Neural progenitor cell (in vitro differentiated cells): ENCODE data around the gene SRSF8. TPM values are rescaled to one million over a fixed set of nuclear protein-coding genes. Genes with fewer than 3 reads are reported as not detected.

ENCODE experiments used
- DNase-seq: peaks from one replicate; pipeline ENCODE4 v3.0.0-alpha.2; 2016; ENCODE audit warnings: low spot score
- H2AFZ ChIP-seq: fragments of 200-600 bp; sonication (generic); replicated peaks from 2 replicates; pipeline ENCODE4 v1.6.1; 2016; ENCODE audit warnings: antibody characterized with exemption
- H3F3A ChIP-seq: fragments of 200-600 bp; sonication (generic); 2 replicates; pipeline ENCODE4 v1.6.1; 2016; ENCODE audit warnings: antibody characterized with exemption, low read depth
- H3K27ac ChIP-seq: fragments of 200-600 bp; sonication (generic); 2 replicates; pipeline ENCODE4 v1.5.1; 2016; ENCODE audit warnings: mild to moderate bottlenecking
- H3K27me3 ChIP-seq: fragments of 200-600 bp; sonication (generic); 2 replicates; pipeline ENCODE4 v1.6.1; 2016; ENCODE audit warnings: mild to moderate bottlenecking, moderate library complexity
- H3K36me3 ChIP-seq: fragments of 200-600 bp; sonication (generic); 2 replicates; pipeline ENCODE4 v1.5.1; 2016
- H3K4me1 ChIP-seq: fragments of 200-600 bp; sonication (generic); 2 replicates; pipeline ENCODE4 v1.6.1; 2016; ENCODE audit warnings: mixed run types
- H3K4me2 ChIP-seq: fragments of 200-600 bp; sonication (generic); 2 replicates; pipeline ENCODE4 v1.6.1; 2016
- H3K4me3 ChIP-seq: fragments of 200-600 bp; sonication (generic); 2 replicates; pipeline ENCODE4 v1.5.1; 2016
- H3K79me2 ChIP-seq: fragments of 200-600 bp; sonication (generic); 2 replicates; pipeline ENCODE4 v1.6.1; 2016; ENCODE audit warnings: low read depth
- H3K9ac ChIP-seq: fragments of 200-600 bp; sonication (generic); 2 replicates; pipeline ENCODE4 v1.6.1; 2016
- H3K9me3 ChIP-seq: fragments of 200-600 bp; sonication (generic); 2 replicates; pipeline ENCODE4 v1.5.1; 2016; ENCODE audit warnings: low read depth
- H4K20me1 ChIP-seq: fragments of 200-600 bp; sonication (generic); 2 replicates; pipeline ENCODE4 v1.6.1; 2016; ENCODE audit warnings: low read depth
- H3K27ac Mint-ChIP-seq: 3 replicates; pipeline ENCODE4 v1.8.0; 2021; ENCODE audit warnings: mixed read lengths
- H3K27me3 Mint-ChIP-seq: 2 replicates; pipeline ENCODE4 v1.8.0; 2022; ENCODE audit warnings: low read depth, mild to moderate bottlenecking, inconsistent platforms, moderate library complexity, mixed read lengths; ENCODE audit not compliant: insufficient read depth
- H3K36me3 Mint-ChIP-seq: 3 replicates; pipeline ENCODE4 v1.8.0; 2021; ENCODE audit warnings: mixed read lengths
- H3K4me1 Mint-ChIP-seq: 3 replicates; pipeline ENCODE4 v1.8.0; 2021; ENCODE audit warnings: mixed read lengths
- H3K4me3 Mint-ChIP-seq: 3 replicates; pipeline ENCODE4 v1.8.0; 2021; ENCODE audit warnings: mild to moderate bottlenecking, moderate library complexity, mixed read lengths
- H3K9me3 Mint-ChIP-seq: 3 replicates; pipeline ENCODE4 v1.8.0; 2020; ENCODE audit warnings: mixed read lengths
- EZH2 ChIP-seq: fragments of 200-600 bp; sonication (generic); IDR thresholded peaks from 2 replicates; pipeline ENCODE4 v1.6.1; 2017; ENCODE audit warnings: antibody characterized with exemption, mild to moderate bottlenecking, moderate library complexity
- EZH2phosphoT487 ChIP-seq: fragments of 200-600 bp; sonication (generic); IDR thresholded peaks from 2 replicates; pipeline ENCODE4 v1.6.1; 2017; ENCODE audit warnings: antibody characterized with exemption
- total RNA-seq: library from RNA; depleted of rRNA; stranded (reverse); fragments of >200 nt; gene quantifications from 2 replicates; pipeline ENCODE4 v1.2.3, GENCODE V29; 2015; ENCODE audit warnings: low replicate concordance
- TF ChIP-seq, protein P1 (sequence below): fragments of 200-600 bp; sonication (generic); IDR thresholded peaks from 2 replicates; pipeline ENCODE4 v1.5.1; 2017; ENCODE audit warnings: antibody characterized with exemption, mild to moderate bottlenecking

SRSF8 gene
- total RNA-seq, 1 donor from 2014 or later, result 17.6 TPM

GRCh38 chr11:95072948-95073347 is 6.2 kb downstream of the SRSF8 start:
- Mint-ChIP-seq H3K36me3 (peaks cover 10% of the 10 kb centered on the region), H3K27me3 (peaks cover 2% of the 10 kb centered on the region), H3K4me1 (peaks cover 12% of the 10 kb centered on the region), H3K9me3 (no peaks in the 10 kb centered on the region), H3K27ac (no peak overlapping the region), H3K4me3 (no peak overlapping the region)
- Histone ChIP-seq H3K27me3 (no peaks in the 10 kb centered on the region), H3K27ac (no peak overlapping the region), H2AFZ (no peak overlapping the region), H4K20me1 (no peaks in the 10 kb centered on the region), H3K9ac (no peak overlapping the region), H3K79me2 (peaks cover 12% of the 10 kb centered on the region), H3K36me3 (peaks cover 9% of the 10 kb centered on the region), H3K4me2 (no peak overlapping the region), H3K4me1 (peaks cover 13% of the 10 kb centered on the region), H3F3A (peaks cover 8% of the 10 kb centered on the region), H3K9me3 (no peaks in the 10 kb centered on the region), H3K4me3 (no peak overlapping the region)
- TF ChIP-seq, protein P1, sequence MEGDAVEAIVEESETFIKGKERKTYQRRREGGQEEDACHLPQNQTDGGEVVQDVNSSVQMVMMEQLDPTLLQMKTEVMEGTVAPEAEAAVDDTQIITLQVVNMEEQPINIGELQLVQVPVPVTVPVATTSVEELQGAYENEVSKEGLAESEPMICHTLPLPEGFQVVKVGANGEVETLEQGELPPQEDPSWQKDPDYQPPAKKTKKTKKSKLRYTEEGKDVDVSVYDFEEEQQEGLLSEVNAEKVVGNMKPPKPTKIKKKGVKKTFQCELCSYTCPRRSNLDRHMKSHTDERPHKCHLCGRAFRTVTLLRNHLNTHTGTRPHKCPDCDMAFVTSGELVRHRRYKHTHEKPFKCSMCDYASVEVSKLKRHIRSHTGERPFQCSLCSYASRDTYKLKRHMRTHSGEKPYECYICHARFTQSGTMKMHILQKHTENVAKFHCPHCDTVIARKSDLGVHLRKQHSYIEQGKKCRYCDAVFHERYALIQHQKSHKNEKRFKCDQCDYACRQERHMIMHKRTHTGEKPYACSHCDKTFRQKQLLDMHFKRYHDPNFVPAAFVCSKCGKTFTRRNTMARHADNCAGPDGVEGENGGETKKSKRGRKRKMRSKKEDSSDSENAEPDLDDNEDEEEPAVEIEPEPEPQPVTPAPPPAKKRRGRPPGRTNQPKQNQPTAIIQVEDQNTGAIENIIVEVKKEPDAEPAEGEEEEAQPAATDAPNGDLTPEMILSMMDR, result no peak
- TF ChIP-seq EZH2, result no peak
- no peak for TF ChIP-seq EZH2phosphoT487
- no peak for DNase-seq

DNA sequence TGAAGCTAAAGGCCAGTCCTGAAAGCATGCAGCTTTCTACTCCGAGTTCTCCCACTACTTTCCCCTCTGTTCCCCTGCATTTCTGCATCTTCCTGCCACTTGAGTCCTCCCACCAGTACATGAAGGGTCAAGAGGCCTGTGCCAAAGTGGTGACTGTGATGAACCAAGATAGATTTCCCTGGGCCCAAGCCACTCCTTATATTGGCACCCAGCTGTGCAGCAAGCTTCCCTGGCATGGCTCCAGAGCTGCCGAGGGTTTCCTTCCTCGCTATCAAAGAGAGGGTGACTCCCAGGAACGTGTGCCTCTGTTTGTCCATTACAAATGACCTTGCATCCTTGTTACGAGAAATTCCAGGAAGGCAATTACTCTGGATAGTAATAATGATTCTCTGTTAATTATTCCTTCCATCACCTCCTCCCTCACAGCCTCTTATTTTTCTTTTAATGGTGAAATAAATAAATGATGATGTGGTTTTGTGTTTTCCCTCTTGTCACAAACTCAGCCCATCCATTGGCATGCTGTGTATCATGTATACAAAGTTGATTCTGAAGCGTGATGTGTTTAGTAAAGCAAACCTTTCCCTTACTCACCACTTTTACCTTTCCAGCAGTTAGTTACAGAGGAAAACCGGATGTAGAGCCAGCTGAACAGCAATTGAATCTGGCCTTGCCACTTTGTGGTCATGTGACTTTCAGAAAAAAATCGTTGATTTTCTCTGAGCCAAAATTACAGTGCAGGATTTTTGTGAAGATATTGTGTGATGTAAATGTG is 8.3 kb downstream of the SRSF8 start:
- Histone ChIP-seq H3K9me3 (no peaks in the 10 kb centered on the region), H3K4me3 (no peak overlapping the region), H3K27me3 (no peaks in the 10 kb centered on the region), H3K4me1 (no peaks in the 10 kb centered on the region), H3K79me2 (no peaks in the 10 kb centered on the region), H3K4me2 (no peak overlapping the region), H3K9ac (no peak overlapping the region), H3K27ac (no peak overlapping the region), H4K20me1 (no peaks in the 10 kb centered on the region), H2AFZ (no peak overlapping the region), H3K36me3 (peaks cover 9% of the 10 kb centered on the region), H3F3A (no peaks in the 10 kb centered on the region)
- H3K9me3 Mint-ChIP-seq, result no peaks in the 10 kb centered on the region
- DNase-seq, result no peak
- no peak overlapping the region for H3K4me3 Mint-ChIP-seq
- peaks cover 2% of the 10 kb centered on the region for H3K27me3 Mint-ChIP-seq
- TF ChIP-seq, protein P1, result no peak
- TF ChIP-seq EZH2phosphoT487 (no peak), EZH2 (no peak)
- peaks cover 3% of the 10 kb centered on the region for H3K4me1 Mint-ChIP-seq
- H3K27ac Mint-ChIP-seq, result no peak overlapping the region
- H3K36me3 Mint-ChIP-seq, result peaks cover 8% of the 10 kb centered on the region

DNA sequence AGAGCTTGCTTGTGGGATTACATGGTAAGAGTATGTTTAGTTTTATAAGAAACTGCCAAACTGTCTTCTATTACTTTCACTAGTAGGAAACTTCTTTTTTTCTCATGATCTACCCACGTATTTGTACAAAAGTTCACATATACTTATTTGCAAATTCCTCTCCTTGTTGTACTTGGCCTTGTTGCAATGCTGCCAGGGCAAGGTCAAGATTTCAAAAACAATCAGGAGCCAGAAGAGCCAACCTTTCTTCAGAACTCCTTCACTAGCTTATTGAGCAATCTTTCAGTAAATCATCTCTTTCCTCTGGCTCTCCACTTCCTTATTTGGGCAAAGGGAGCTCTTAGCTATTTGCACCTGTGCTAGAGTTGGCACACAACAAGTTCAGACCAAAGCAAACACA is 9.7 kb downstream of the SRSF8 start:
- Mint-ChIP-seq H3K9me3 (no peaks in the 10 kb centered on the region), H3K27me3 (peaks cover 2% of the 10 kb centered on the region), H3K4me3 (no peak overlapping the region), H3K36me3 (peaks cover 1% of the 10 kb centered on the region), H3K27ac (no peak overlapping the region), H3K4me1 (peaks cover 5% of the 10 kb centered on the region)
- Histone ChIP-seq H3K4me1 (peaks cover 2% of the 10 kb centered on the region), H4K20me1 (no peaks in the 10 kb centered on the region), H3F3A (no peaks in the 10 kb centered on the region), H3K4me2 (no peak overlapping the region), H3K79me2 (no peaks in the 10 kb centered on the region), H3K4me3 (no peak overlapping the region), H2AFZ (no peak overlapping the region), H3K9me3 (no peaks in the 10 kb centered on the region), H3K27ac (no peak overlapping the region), H3K27me3 (no peaks in the 10 kb centered on the region), H3K36me3 (peaks cover 5% of the 10 kb centered on the region), H3K9ac (no peak overlapping the region)
- TF ChIP-seq, protein P1, result no peak
- no peak for TF ChIP-seq EZH2phosphoT487
- no peak for TF ChIP-seq EZH2
- DNase-seq, result no peak
